ENCODE data around the gene HEXA. TPM values are rescaled to one million over a fixed set of nuclear protein-coding genes. Genes with fewer than 3 reads are reported as not detected.
A peak's percentile ranks its signal among the peaks of the same experiment; 100 is the strongest.

Gene HEXA
- total and polyA plus RNA-seq, 9 of the 15 experiments (the other 6 are each of a cell fraction or from before 2014, with no cell fraction given), result 22.2 to 136 (median 68.9) TPM

DNA sequence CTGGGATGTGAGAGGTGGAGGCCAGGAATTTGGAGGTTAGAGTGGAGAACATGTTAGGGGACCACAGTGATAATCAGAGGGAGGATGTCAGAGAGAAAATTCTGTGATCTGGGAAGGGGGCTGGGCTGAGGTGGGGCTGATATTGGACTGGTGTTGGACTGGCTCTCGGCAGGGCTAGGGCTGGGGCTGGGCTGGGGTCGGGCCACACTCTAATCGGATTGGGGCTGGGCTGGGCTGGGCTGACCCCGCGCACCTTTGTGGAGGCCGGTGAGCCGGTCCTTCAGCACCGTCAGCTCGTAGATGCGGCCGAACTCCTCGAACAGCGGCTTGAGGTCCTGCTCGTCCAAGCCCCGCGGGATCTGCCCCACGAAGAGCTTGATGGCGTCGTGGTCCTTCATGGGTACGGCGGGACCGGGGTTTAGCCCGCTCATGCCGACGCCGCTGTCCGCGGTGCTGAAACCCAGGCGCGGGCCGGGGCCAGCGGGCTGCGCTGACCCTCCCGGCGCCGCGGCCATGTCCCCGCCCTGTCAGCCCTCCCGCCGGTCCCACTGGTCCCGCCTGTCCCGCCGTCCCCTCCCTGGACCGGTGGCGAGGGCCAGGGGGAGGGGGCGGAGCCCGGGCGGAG lies 56.3 kb downstream of the HEXA start (continued):
- TF ChIP-seq HDAC1 (IDR thresholded peaks at IDR 0.05) (peak in 1 of 2 experiments; percentile 70; a peak in 2 of 4 replicates), MYNN (IDR thresholded peaks at IDR 0.05) (no peak), MYNN (CRISPR knock-in tag; IDR thresholded peaks at IDR 0.05) (no peak), ZNF133 (CRISPR knock-in tag; IDR thresholded peaks at IDR 0.05) (no peak), FOXA1 (IDR thresholded peaks at IDR 0.05; ENCODE audit: borderline replicate concordance) (no peak), GATAD2A (IDR thresholded peaks at IDR 0.05) (no peak), ZBTB1 (CRISPR knock-in tag; IDR thresholded peaks at IDR 0.05; ENCODE audit: borderline replicate concordance, low read depth) (peak; percentile 81; the same call in 1 of the 2 replicates), ZNF699 (CRISPR knock-in tag; IDR thresholded peaks at IDR 0.05; ENCODE audit: insufficient replicate concordance) (no peak), ETV6 (IDR thresholded peaks at IDR 0.05; ENCODE audit: borderline replicate concordance in 1 of 2, low read depth in 2 of 2, low read length in 1 of 2) (no peak), ETV6 (CRISPR knock-in tag; IDR thresholded peaks at IDR 0.05; ENCODE audit: borderline replicate concordance) (peak; percentile 90; the same call in 1 of the 2 replicates), ZNF140 (CRISPR knock-in tag; IDR thresholded peaks at IDR 0.05) (no peak), ADNP (tag; IDR thresholded peaks at IDR 0.05) (no peak), CTBP1 (IDR thresholded peaks at IDR 0.05; ENCODE audit: borderline replicate concordance) (no peak), MIER1 (IDR thresholded peaks at IDR 0.05; ENCODE audit: low read depth) (peak; percentile 94)
- TF ChIP-seq, protein P1, sequence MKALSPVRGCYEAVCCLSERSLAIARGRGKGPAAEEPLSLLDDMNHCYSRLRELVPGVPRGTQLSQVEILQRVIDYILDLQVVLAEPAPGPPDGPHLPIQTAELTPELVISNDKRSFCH (CRISPR knock-in tag; IDR thresholded peaks at IDR 0.05), result no peak
- TF ChIP-seq, protein P1 (tag; IDR thresholded peaks at IDR 0.05), result no peak
- TF ChIP-seq, protein P2, sequence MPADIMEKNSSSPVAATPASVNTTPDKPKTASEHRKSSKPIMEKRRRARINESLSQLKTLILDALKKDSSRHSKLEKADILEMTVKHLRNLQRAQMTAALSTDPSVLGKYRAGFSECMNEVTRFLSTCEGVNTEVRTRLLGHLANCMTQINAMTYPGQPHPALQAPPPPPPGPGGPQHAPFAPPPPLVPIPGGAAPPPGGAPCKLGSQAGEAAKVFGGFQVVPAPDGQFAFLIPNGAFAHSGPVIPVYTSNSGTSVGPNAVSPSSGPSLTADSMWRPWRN (IDR thresholded peaks at IDR 0.05; ENCODE audit: low read depth), result no peak
- TF ChIP-seq, protein P3, sequence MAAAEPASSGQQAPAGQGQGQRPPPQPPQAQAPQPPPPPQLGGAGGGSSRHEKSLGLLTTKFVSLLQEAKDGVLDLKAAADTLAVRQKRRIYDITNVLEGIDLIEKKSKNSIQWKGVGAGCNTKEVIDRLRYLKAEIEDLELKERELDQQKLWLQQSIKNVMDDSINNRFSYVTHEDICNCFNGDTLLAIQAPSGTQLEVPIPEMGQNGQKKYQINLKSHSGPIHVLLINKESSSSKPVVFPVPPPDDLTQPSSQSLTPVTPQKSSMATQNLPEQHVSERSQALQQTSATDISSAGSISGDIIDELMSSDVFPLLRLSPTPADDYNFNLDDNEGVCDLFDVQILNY (CRISPR knock-in tag; IDR thresholded peaks at IDR 0.05), result 0 out of 2 replicates have a peak, but pooled peaks have one; percentile 70
- TF ChIP-seq, protein P4, sequence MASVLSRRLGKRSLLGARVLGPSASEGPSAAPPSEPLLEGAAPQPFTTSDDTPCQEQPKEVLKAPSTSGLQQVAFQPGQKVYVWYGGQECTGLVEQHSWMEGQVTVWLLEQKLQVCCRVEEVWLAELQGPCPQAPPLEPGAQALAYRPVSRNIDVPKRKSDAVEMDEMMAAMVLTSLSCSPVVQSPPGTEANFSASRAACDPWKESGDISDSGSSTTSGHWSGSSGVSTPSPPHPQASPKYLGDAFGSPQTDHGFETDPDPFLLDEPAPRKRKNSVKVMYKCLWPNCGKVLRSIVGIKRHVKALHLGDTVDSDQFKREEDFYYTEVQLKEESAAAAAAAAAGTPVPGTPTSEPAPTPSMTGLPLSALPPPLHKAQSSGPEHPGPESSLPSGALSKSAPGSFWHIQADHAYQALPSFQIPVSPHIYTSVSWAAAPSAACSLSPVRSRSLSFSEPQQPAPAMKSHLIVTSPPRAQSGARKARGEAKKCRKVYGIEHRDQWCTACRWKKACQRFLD (CRISPR knock-in tag; IDR thresholded peaks at IDR 0.05), result peak; percentile 63; the same call in 1 of the 2 replicates
- TF ChIP-seq, protein P5, sequence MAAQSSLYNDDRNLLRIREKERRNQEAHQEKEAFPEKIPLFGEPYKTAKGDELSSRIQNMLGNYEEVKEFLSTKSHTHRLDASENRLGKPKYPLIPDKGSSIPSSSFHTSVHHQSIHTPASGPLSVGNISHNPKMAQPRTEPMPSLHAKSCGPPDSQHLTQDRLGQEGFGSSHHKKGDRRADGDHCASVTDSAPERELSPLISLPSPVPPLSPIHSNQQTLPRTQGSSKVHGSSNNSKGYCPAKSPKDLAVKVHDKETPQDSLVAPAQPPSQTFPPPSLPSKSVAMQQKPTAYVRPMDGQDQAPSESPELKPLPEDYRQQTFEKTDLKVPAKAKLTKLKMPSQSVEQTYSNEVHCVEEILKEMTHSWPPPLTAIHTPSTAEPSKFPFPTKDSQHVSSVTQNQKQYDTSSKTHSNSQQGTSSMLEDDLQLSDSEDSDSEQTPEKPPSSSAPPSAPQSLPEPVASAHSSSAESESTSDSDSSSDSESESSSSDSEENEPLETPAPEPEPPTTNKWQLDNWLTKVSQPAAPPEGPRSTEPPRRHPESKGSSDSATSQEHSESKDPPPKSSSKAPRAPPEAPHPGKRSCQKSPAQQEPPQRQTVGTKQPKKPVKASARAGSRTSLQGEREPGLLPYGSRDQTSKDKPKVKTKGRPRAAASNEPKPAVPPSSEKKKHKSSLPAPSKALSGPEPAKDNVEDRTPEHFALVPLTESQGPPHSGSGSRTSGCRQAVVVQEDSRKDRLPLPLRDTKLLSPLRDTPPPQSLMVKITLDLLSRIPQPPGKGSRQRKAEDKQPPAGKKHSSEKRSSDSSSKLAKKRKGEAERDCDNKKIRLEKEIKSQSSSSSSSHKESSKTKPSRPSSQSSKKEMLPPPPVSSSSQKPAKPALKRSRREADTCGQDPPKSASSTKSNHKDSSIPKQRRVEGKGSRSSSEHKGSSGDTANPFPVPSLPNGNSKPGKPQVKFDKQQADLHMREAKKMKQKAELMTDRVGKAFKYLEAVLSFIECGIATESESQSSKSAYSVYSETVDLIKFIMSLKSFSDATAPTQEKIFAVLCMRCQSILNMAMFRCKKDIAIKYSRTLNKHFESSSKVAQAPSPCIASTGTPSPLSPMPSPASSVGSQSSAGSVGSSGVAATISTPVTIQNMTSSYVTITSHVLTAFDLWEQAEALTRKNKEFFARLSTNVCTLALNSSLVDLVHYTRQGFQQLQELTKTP (IDR thresholded peaks at IDR 0.05; ENCODE audit: low read depth in 1 of 2, partially characterized antibody in 2 of 2), result peak in 1 of 2 experiments; percentile 55
